HepG2 (cell line): ENCODE measurements around the gene SRSF6. TPM values are rescaled to one million over a fixed set of nuclear protein-coding genes. Genes with fewer than 3 reads are reported as not detected.

Experiments
- ATRX ChIP-seq: sonication (generic); formaldehyde crosslinking; IDR thresholded peaks from 2 replicates; pipeline ENCODE4 v1.4.0; 2020; ENCODE audit warnings: missing genetic modification reagents, borderline replicate concordance
- DR1 ChIP-seq: sonication (generic); formaldehyde crosslinking; IDR thresholded peaks from 2 replicates; pipeline ENCODE4 v1.8.0; 2021; ENCODE audit warnings: mild to moderate bottlenecking, missing genetic modification reagents, inconsistent platforms
- FOSL2 ChIP-seq: sonication (generic); formaldehyde crosslinking; IDR thresholded peaks from 2 replicates; pipeline ENCODE4 v1.4.0; 2020; ENCODE audit warnings: missing genetic modification reagents
- HNF4G ChIP-seq, 2 experiments: sonication (generic) in 1 of 2; formaldehyde crosslinking in 1 of 2; IDR thresholded peaks; 2 replicates each; pipeline versions ENCODE4 v1.4.0 to v1.6.1; 2011 to 2020; ENCODE audit warnings: borderline replicate concordance in 2 of 2, low read depth in 2 of 2, mild to moderate bottlenecking in 2 of 2, low read length in 1 of 2, missing genetic modification reagents in 1 of 2, moderate library complexity in 1 of 2
- MAZ ChIP-seq, 2 experiments: sonication (generic) in 1 of 2; formaldehyde crosslinking in 1 of 2; IDR thresholded peaks; 2 replicates each; pipeline versions ENCODE4 v1.5.0 to v1.6.1; 2012 to 2020; ENCODE audit warnings: low read depth in 2 of 2, mild to moderate bottlenecking in 2 of 2, borderline replicate concordance in 1 of 2, improper control_type of control experiment in 1 of 2, low read length in 1 of 2, missing genetic modification reagents in 1 of 2, moderate library complexity in 1 of 2
- PPARG ChIP-seq: conservative IDR thresholded peaks from 2 replicates; pipeline ENCODE4 v1.6.1; 2016; ENCODE audit warnings: missing biosample characterization, missing genetic modification reagents
- RBAK ChIP-seq: sonication (generic); formaldehyde crosslinking; IDR thresholded peaks from 2 replicates; pipeline ENCODE4 v1.5.1; 2020; ENCODE audit warnings: mild to moderate bottlenecking, missing genetic modification reagents
- RFX5 ChIP-seq: IDR thresholded peaks from 2 replicates; pipeline ENCODE4 v1.6.1; 2011; ENCODE audit warnings: low read depth, low read length, improper control_type of control experiment
- SNRNP70 ChIP-seq: fragments of 200-400 bp; formaldehyde crosslinking; IDR thresholded peaks from 2 replicates; pipeline ENCODE4 v1.6.1; 2017; ENCODE audit warnings: mild to moderate bottlenecking, low read depth, low read length, moderate library complexity
- TARDBP ChIP-seq: sonication (generic); formaldehyde crosslinking; IDR thresholded peaks from 2 replicates; pipeline ENCODE4 v1.8.0; 2022; ENCODE audit warnings: mild to moderate bottlenecking, missing genetic modification reagents
- ZNF138 ChIP-seq: sonication (generic); formaldehyde crosslinking; IDR thresholded peaks from 2 replicates; pipeline ENCODE4 v1.5.0; 2020; ENCODE audit warnings: mild to moderate bottlenecking, low read depth, missing genetic modification reagents
- ZNF24 ChIP-seq: fragments of 450-650 bp; IDR thresholded peaks from 2 replicates; pipeline ENCODE4 v1.6.1; 2017; ENCODE audit warnings: antibody characterized with exemption, mild to moderate bottlenecking
- ZNF331 ChIP-seq: sonication (generic); formaldehyde crosslinking; IDR thresholded peaks from 2 replicates; pipeline ENCODE4 v1.4.0; 2020; ENCODE audit warnings: missing genetic modification reagents
- ZNF33A ChIP-seq: sonication (generic); formaldehyde crosslinking; IDR thresholded peaks from 2 replicates; pipeline ENCODE4 v1.5.1; 2020; ENCODE audit warnings: missing genetic modification reagents, mild to moderate bottlenecking, moderate library complexity, borderline replicate concordance
- ZNF33B ChIP-seq: sonication (generic); formaldehyde crosslinking; IDR thresholded peaks from 2 replicates; pipeline ENCODE4 v1.5.1; 2020; ENCODE audit warnings: mild to moderate bottlenecking, missing genetic modification reagents
- ZNF776 ChIP-seq: sonication (generic); formaldehyde crosslinking; IDR thresholded peaks from 2 replicates; pipeline ENCODE4 v1.4.0; 2020; ENCODE audit warnings: mild to moderate bottlenecking, missing genetic modification reagents
- polyA plus RNA-seq, 8 experiments: library from polyadenylated mRNA; depleted of rRNA in 3 of 8; stranded (reverse) in 7 of 8; unstranded in 1 of 8; fragments of >200 nt; fragmentation: Illumina TruSeq in 4 of 8; extraction: Trizol in 4 of 8; gene quantifications; 2 replicates each; pipeline versions ENCODE4 v1.2.1 to v1.2.3, GENCODE V29; 2011 to 2016; ENCODE audit warnings: low read depth in 4 of 8, missing spikeins in 1 of 8, mixed read lengths in 1 of 8; ENCODE audit not compliant: insufficient read depth in 1 of 8
- total RNA-seq, 5 experiments: library from RNA; depleted of rRNA; stranded (reverse); fragments of >200 nt; fragmentation: Illumina TruSeq; extraction: Trizol; gene quantifications; 2 replicates each; pipeline ENCODE4 v1.2.3, GENCODE V29; 2016; ENCODE audit warnings: low read depth in 1 of 5
- TF ChIP-seq, protein P1 (sequence below): sonication (generic); formaldehyde crosslinking; IDR thresholded peaks from 2 replicates; pipeline ENCODE4 v1.4.0; 2020; ENCODE audit warnings: mild to moderate bottlenecking, low read depth, missing genetic modification reagents
- TF ChIP-seq, protein P2 (sequence below): sonication (generic); formaldehyde crosslinking; IDR thresholded peaks from 2 replicates; pipeline ENCODE4 v1.4.0; 2020; ENCODE audit warnings: missing genetic modification reagents, borderline replicate concordance
- TF ChIP-seq, protein P3 (sequence below): sonication (generic); formaldehyde crosslinking; IDR thresholded peaks from 2 replicates; pipeline ENCODE4 v1.8.0; 2022; ENCODE audit warnings: missing genetic modification reagents, low read depth, mild to moderate bottlenecking, borderline replicate concordance

SRSF6 gene
- total and polyA plus RNA-seq, 2 of the 13 experiments (the other 11 are each of a cell fraction or from before 2014, with no cell fraction given): 156 to 194 TPM

DNA sequence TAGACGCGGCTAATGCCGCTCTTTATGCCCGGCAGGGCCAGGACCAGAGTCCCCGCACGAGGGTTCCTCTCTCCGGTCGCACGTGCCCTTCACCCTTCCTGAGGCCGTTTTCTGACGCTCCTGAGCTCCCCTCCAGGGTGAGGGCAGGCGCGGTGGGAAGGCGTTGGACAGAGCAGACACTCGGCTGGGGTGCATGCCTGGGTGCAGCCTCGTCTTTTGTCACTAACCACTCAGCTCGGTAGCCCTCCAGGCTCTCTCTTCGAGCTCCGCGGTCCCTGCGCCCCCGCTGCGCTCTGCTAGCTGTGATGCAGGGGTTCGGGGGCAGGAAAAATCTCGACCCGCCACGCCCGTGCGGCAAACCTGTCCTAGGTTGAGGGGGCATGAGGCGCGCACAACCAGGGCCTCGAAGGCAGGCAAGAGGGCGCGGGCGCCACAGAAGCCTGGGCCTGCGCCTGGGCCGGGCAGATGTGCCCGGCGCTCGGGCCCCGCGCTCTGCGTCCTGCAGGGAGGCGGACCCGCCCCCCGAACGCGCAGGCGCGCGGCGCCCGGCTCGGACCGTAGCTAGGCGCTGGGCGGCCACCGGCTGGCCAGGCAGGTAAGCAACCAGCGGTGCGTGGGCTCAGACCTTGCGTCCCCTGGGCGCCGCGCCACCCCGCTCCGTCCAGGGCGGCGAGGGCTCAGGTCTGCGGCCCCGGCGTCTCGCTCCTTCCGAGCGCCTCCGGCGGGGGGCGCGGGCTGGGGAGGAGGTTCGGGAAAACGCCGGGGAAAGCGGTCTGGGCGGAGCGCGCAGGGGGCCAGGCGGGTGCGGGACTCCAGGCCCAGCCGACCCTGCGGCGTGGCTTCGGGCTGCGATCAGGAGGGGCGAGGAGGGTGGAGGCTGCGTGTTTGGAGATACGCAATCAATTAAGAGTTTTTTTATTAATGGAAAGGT, 49.7 kb downstream of the SRSF6 start, which contains the start of gene L3MBTL1 (continued):
- TF ChIP-seq, protein P1, sequence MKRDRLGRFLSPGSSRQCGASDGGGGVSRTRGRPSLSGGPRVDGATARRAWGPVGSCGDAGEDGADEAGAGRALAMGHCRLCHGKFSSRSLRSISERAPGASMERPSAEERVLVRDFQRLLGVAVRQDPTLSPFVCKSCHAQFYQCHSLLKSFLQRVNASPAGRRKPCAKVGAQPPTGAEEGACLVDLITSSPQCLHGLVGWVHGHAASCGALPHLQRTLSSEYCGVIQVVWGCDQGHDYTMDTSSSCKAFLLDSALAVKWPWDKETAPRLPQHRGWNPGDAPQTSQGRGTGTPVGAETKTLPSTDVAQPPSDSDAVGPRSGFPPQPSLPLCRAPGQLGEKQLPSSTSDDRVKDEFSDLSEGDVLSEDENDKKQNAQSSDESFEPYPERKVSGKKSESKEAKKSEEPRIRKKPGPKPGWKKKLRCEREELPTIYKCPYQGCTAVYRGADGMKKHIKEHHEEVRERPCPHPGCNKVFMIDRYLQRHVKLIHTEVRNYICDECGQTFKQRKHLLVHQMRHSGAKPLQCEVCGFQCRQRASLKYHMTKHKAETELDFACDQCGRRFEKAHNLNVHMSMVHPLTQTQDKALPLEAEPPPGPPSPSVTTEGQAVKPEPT (CRISPR knock-in tag): peak; percentile 97
- TF ChIP-seq, protein P2, sequence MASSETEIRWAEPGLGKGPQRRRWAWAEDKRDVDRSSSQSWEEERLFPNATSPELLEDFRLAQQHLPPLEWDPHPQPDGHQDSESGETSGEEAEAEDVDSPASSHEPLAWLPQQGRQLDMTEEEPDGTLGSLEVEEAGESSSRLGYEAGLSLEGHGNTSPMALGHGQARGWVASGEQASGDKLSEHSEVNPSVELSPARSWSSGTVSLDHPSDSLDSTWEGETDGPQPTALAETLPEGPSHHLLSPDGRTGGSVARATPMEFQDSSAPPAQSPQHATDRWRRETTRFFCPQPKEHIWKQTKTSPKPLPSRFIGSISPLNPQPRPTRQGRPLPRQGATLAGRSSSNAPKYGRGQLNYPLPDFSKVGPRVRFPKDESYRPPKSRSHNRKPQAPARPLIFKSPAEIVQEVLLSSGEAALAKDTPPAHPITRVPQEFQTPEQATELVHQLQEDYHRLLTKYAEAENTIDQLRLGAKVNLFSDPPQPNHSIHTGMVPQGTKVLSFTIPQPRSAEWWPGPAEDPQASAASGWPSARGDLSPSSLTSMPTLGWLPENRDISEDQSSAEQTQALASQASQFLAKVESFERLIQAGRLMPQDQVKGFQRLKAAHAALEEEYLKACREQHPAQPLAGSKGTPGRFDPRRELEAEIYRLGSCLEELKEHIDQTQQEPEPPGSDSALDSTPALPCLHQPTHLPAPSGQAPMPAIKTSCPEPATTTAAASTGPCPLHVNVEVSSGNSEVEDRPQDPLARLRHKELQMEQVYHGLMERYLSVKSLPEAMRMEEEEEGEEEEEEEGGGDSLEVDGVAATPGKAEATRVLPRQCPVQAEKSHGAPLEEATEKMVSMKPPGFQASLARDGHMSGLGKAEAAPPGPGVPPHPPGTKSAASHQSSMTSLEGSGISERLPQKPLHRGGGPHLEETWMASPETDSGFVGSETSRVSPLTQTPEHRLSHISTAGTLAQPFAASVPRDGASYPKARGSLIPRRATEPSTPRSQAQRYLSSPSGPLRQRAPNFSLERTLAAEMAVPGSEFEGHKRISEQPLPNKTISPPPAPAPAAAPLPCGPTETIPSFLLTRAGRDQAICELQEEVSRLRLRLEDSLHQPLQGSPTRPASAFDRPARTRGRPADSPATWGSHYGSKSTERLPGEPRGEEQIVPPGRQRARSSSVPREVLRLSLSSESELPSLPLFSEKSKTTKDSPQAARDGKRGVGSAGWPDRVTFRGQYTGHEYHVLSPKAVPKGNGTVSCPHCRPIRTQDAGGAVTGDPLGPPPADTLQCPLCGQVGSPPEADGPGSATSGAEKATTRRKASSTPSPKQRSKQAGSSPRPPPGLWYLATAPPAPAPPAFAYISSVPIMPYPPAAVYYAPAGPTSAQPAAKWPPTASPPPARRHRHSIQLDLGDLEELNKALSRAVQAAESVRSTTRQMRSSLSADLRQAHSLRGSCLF: no peak
- no peak for TF ChIP-seq RFX5
- TF ChIP-seq ZNF33A: no peak
- TF ChIP-seq, protein P3, sequence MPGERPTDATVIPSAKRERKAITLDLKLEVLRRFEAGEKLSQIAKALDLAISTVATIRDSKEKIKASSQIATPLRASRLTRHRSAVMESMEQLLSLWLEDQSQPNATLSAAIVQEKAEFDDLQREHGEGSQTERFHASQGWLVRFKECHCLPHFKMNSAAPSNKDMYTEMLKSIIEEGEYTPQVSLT (CRISPR knock-in tag): no peak
- no peak for TF ChIP-seq SNRNP70
- TF ChIP-seq ZNF138 (CRISPR knock-in tag): no peak
- no peak for TF ChIP-seq ZNF24
- 0 out of 2 replicates have a peak, but pooled peaks have one; percentile 6 for TF ChIP-seq MAZ (IDR thresholded peaks at IDR 0.05; ENCODE audit: borderline replicate concordance, low read depth, low read length)
- peak; percentile 89 for TF ChIP-seq MAZ (CRISPR knock-in tag; IDR thresholded peaks at IDR 0.05; ENCODE audit: low read depth)
- TF ChIP-seq ZNF331 (CRISPR knock-in tag): no peak; the same call in 1 of the 2 replicates
- peak; percentile 93; the same call in 1 of the 2 replicates for TF ChIP-seq ZNF776 (CRISPR knock-in tag)
- TF ChIP-seq PPARG (CRISPR knock-in tag): 0 out of 2 replicates have a peak, but pooled peaks have one; percentile 26
- TF ChIP-seq HNF4G (IDR thresholded peaks at IDR 0.05; ENCODE audit: borderline replicate concordance, low read depth, low read length): no peak
- no peak for TF ChIP-seq HNF4G (CRISPR knock-in tag; IDR thresholded peaks at IDR 0.05; ENCODE audit: borderline replicate concordance, low read depth)
- peak; percentile 71; the same call in 1 of the 2 replicates for TF ChIP-seq DR1 (CRISPR knock-in tag)
- peak; percentile 87 for TF ChIP-seq TARDBP (CRISPR knock-in tag)
- TF ChIP-seq RBAK (CRISPR knock-in tag): no peak
- TF ChIP-seq FOSL2 (CRISPR knock-in tag): peak; percentile 28; the same call in 1 of the 2 replicates
- TF ChIP-seq ATRX (CRISPR knock-in tag): no peak
- peak; percentile 90 for TF ChIP-seq ZNF33B (CRISPR knock-in tag)
